HG02798 (cell line): ENCODE results near the gene CDKAL1.
"Not testable (repeated sequence)": the region's sequence is repeated elsewhere in the genome, so short reads cannot be mapped to it uniquely, and the experiment has no call there.

Experiments used
- ATAC-seq: cut with Tn5 transposase; IDR thresholded peaks from one replicate; pipeline ENCODE4 v1.9.1; 2021; ENCODE audit warnings: mild to moderate bottlenecking; ENCODE audit not compliant: unreplicated experiment, poor library complexity

CDKAL1 gene

DNA sequence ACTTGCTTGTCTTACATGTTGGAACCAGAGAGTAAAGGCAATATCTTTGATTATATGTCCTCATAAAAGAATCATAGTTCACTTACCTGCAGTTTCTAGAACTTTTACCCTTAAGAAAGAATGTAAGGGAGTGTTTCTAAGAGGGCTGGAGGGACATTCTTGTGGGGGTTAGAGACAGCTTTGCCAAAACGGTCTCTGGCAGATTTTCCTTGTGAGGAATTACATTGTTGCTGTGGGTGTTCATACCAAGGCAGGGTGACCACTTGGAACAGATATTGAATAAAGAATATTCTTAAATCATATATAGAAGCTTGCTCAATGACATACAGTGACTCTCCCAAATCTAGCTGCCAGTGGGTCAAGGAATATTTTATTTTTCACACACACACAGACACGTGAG is 541.7 kb downstream of the CDKAL1 start:
- no peak for ATAC-seq

DNA sequence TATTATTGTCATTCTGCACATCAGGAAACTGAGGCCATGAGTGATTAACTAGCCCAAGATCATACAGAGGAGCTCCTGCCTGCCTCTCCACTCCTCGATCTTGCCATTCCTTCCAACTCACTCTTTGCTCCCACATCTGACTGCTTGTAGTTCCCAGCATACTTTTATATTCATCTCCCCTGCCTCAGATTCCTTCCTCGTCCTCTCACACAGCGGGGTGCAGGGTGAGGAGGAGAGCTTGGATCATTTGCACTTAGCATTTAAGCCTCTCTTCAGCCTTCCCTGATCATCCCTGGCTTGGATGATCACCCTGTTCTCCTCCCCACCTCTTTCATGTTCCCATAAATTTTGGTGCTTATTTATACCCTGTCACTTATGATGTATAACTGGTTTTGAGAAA is 544.2 kb downstream of the CDKAL1 start:
- no peak for ATAC-seq

DNA sequence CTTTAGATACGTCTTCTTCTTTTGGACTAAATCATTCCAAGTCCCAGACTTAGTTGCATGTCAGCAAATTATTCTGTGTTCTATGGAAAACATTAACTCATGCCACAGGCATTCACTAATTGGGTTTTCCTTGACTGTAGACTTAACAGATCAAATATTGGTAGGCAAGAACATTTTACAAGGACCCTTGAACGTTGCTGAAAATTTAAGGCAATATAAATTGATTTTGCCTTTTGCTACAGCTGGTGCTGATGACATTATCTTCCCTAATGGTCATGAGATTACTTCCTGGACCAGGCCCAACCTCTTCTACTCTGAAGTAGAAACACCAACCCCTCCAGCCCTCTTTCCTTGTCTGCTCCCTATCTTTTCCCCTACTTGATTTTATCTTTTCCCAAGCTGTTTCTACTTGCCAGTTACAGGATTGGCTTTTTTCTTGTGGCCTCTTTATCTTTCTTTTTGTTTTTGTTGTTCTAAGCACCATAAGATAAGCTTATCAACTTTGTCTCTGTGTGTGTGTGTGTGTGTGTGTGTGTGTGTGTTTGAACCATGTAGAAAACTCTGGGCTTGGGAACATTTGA is 545.3 kb downstream of the CDKAL1 start:
- no peak for ATAC-seq

DNA sequence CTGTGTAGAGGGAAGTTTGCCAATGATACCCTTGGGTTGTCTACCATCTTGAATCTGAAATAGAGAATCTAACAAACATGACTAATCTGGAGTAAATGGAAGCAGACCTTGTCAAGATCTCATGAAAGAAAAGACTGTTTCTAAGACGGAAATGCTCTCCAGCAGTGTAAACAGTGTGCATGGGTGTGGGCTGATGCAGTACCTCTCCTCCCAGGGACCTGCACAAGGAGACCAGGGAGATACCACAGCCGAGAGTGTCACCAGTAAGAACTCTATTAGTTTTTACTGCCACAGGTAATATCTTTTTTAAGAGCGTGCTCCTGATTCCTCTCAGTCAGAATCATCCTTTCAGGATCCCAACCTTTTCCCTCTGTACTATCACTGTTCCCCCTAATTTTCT is 546.0 kb downstream of the CDKAL1 start:
- ATAC-seq: no peak

DNA sequence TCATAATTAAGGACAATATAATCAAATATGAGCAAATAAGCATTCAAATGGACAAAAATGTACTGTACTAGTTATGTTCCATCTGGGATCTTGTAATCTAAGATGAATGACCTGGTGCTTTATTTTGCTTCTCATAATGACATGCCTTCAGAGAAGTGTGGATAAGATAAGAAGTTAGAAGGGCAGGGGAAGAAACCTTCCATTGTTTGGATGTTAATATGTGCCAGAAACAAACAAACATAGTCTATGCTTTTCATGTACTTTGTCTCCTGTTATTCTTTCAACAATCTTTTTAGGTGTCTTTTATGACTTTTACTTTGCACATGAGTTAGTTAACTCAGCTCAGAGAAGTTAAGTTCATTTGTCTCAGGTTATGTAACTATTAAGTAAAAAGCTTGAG is 547.8 kb downstream of the CDKAL1 start:
- no peak for ATAC-seq

DNA sequence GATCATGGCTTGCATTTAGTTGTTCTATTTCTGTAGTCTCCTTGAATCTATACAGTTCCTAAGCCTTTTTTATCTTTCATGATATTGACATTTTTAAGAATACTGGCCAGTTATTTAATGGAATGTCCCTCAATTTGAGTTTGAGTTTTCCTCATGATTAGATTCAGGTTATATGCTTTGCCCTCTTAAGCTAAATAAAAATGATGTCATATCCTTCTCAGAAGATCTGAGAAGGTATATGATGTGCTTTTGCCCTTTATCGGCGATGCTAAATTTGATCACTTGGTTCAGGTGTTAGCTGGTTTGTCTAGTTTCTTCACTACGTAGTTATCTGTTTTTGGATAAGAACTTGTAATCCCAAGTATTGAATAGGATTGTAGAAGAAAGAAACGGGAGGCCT is 549.5 kb downstream of the CDKAL1 start:
- no peak for ATAC-seq

DNA sequence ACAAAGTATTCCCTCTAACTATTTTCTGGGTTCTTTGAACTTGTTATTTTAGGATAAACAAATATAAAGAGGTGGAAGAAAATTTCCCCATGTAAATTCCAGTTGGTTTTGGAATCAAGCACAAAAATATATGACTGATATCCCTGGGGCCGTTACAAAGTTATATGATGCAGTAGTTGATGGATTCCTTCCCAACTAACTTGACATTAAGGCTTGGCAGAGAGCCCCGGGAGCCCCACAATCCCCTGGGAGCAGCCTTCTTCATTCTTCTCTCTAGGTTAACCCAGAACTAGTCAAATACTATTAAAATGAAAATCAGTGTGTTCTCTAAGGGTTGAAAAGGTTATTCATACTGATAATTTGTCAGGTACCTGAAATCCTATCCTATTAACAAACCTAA is 550.4 kb downstream of the CDKAL1 start:
- ATAC-seq: no peak

DNA sequence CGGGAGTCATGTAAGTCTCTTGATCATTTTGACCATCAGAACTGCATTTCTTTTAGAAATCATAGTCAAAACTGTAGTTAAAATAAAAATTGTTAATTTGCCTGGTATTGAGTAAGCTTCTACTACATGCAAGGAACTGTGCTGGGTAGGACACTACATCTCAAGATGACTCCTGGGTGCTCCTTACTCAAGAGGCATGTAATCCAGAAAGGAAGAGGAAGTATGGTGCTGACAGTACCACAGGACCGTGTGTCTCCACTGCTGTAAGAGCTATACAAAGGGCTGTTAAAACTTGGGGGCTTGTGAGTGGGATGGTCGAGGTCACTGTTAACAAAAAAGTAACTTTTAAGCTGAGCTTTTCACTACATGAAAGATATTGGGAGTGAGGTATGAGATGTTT is 551.0 kb downstream of the CDKAL1 start:
- ATAC-seq: no peak

DNA sequence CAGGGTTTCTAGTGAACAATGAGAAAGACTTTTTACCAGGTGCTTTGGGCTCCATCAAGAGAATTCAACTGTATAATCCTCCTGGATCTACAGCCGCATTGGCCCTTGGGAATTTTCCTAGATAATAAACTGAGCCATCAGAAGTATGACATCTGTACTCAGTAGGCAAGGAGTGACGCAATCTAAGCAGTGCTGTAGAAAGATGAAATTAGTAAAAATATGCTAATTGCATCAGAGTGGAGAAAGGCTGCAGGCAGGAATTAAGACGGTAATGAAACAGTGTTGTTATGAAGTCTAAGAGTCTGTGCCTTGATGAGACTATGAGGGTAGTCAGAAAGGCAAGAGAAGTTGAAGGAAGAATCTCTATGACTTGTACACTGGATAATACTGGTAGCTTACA is 551.4 kb downstream of the CDKAL1 start:
- no peak for ATAC-seq

DNA sequence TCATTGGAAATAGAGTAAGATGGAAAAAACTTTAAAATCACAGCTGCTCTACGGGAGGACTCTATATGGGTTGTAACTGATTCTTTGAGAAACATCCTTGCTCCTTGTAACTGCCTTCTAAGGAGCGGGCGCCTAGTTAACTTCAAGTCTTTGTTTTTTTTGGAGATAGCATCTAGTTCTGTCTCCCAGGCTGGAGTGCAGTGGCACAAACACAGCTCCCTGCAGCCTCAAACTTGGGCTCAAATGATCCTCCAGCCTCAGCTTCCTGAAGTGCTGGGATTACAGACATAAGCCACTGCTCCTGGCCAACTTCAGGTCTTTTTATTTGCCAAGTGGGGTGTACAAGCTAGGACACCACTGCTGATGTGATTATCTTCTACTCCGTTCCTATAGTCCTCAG is 552.9 kb downstream of the CDKAL1 start:
- no peak for ATAC-seq

DNA sequence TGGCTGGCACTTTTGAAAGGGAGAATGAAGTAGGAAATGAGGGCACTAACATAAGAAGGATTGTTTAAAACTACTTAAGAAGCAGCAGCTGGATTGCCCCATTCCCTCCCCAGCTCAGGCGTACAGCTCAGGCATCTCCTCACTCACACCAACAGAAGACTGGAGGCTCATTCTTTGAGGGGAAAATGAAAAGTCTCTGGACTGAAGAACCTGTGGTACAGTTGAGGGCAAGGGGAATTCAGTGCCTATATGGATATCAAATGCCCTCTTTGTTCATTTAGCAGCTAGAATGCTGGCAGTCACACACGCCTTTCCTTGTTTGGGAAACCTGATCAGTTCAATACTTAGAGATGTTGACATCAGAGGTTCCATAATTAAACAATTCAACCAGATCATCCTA is 557.2 kb downstream of the CDKAL1 start:
- no peak for ATAC-seq

DNA sequence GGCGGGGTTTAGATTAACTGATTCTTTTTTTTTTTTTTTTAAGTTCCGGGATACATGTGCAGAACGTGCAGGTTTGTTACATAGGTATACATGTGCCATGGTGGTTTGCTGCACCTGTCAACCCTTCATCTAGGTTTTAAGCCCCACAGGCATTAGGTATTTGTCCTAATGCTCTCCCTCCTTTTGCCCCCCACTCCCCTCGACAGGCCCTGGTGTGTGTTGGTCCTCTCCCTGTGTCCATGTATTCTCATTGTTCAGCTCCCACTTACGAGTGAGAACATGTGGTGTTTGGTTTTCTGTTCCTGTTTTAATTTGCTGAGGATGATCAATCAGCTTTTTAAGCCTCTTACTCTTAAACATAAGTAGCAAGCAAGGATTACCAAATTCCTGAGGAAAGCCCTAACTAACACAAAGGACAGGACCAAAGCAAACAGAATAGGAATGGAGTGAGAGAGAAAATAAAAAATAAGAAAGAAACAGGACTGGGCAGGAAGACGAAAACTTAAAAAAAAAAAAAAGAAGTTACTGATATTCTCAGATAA is 558.0 kb downstream of the CDKAL1 start:
- ATAC-seq: not testable (repeated sequence)

DNA sequence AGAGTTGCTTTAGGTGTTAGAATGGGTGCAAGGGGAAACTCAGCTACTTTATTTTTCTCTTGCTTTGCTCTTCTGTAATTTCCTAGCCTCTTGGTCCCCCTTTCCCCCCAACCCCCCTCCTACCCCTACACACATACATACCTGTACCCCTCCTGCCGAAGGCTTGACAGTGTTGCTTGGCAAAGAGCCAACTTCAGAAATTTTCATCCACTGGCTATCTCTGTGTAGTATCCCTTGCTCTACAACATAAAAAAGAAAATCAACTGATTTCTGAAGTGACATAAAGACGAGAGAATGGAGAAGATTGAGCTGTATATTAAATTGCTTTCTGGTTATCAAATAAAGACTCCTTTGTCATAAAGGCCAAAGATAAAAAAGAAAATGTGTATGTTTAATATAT is 561.2 kb downstream of the CDKAL1 start:
- no peak for ATAC-seq

DNA sequence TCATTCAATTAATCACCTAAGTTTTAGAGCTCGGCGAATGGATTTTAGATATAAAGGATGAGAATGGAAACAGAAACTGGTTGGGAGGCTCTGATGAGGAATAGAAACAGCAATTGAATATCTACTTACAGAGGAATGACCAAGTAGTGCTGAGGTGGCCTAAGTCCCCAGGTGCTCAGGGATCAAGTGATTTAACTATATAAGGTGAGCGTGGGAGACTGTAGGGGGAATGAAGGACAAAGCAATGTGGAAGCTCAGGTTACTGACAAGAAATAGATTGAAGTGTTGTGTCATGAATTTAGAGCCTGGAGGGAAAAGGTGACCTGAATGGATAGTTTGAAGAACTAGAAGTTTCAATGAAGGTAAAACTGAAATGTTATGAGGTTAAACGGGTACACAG is 563.9 kb downstream of the CDKAL1 start:
- ATAC-seq: no peak

DNA sequence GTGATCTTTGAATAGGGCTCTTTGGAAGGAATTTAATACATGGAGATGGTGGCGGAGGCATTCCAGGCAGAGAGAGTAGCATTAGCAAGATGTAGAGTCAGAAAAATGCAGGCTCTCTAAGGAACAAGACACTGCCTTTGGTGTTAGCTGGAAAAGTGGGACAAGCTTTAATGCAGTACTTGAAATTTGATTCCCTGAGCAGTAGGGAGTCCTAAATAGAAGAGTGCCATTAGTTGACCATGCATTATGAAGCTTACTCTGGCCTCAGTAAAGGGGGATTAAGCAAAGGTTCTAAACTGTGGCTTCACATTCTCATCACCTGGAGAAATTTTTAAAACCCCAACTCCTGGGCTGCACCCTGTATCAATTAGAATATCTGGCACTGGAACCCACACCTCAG is 564.5 kb downstream of the CDKAL1 start:
- no peak for ATAC-seq

DNA sequence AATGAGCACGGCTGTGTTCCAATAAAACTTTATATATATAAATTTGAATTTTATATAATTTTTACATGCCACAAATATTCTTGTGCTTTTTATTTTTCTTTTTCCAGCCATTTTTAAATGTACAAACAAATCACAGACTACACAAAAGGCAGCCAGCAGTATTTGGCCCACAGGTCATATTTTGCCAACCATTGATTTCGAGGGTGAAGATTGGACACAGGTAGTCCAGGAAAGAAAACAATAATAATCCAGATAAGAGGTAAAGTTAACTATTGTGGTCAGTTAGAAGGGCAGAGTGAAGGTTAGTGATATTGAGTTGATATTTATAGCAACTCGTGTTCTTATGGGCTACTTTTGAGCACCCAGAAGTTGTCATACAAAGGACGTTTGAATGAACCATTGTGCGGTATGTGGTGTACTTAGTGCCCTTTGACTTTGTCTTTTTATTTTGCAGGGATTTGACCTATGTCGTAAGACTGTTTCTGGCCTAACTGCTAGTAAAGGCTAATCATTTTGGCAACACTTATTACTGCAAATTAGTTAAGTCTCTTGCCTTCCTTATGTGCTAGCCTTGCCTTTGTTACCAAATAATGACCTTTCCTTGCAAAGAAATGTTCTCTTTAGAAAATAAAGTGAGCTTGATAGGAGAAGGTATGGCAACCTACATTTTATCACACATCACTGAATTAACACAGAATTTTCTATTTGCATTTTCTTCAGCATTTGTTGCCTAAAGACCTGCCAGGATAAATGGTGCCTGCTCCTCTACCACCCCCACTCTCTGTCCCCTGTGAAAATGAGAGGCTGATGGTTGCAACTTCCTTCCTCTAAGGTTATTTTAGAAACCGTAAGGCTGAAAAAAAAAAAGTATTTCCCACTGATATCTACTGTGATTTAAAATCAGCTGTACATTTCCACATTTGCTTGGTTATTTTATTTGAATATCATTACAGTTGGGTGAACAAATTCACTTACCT is 565.4 kb downstream of the CDKAL1 start:
- ATAC-seq: no peak

DNA sequence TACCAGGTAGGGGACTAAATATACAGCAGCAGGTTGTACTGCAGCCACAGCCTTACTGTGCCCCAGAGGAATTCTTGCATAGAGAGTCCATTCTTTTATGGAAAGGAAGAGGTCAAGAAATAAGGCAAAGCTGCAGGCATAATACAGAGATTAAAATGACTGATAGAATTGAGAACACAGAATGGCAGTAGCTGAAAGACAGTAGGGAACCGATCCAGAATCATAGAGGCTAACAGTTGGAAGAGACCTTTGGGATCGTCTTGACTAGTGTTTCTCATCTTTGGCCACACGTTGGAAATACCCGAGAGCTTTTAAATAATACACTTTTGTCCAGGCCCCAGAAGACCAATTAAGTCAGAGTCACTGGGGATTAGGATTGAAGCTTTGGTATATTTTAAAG is 566.7 kb downstream of the CDKAL1 start:
- no peak for ATAC-seq

DNA sequence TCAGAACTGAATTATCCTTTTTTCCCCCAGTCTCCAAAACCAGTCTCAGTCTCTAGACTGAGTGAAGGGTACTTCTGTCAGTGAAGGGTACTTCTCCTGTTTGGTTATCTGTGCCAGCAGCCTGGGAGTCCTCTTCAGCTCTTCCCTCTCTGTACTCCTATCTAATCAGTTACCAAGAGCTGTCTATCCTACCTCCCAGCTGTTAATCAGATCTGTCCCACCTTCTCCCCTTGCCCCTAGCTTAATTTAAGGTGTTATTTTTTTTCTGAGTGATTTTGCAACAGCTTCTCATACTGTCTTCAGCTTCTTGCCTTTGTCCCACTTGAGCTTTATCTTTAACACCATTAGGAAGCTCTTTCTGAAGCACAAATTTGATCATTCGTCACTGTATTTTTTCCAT is 567.4 kb downstream of the CDKAL1 start:
- no peak for ATAC-seq

DNA sequence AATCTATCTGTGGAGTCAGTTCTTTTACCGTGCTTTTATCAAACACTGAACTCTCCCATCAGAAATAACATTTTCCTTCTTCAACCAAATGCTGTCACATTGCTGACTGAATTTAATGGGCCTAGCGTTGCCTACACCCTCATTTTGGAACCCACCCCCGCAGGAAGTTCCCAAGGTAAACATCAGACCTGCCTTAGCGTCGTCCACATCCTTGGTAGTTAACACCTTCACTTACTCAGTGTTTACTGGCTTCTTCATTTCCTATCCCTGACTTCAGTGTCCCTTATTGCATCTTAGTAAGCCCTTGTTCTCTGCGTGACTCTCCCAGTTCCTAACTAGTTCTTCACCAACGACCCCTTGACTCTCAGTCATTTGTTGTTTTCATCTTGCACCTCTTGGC is 567.9 kb downstream of the CDKAL1 start:
- ATAC-seq: no peak

DNA sequence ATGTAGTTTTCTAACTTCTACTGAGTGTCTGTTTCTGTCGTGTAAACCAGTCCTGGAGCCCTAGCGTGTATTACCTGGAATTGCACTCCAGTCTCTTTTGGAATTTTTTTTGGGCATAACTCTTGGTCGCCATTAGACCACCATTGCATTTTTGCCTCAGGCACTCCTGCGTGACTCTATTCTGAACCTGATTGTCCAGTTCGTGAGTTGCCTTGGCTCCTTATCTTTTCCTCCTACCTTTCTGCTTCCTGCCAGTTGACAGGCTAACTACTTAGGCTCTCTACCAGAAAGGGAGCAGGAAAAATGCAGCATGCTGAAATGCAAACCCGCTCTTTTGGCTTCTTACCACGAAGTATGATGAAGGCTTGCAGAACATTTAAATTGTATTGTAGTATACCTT is 568.4 kb downstream of the CDKAL1 start:
- ATAC-seq: no peak

DNA sequence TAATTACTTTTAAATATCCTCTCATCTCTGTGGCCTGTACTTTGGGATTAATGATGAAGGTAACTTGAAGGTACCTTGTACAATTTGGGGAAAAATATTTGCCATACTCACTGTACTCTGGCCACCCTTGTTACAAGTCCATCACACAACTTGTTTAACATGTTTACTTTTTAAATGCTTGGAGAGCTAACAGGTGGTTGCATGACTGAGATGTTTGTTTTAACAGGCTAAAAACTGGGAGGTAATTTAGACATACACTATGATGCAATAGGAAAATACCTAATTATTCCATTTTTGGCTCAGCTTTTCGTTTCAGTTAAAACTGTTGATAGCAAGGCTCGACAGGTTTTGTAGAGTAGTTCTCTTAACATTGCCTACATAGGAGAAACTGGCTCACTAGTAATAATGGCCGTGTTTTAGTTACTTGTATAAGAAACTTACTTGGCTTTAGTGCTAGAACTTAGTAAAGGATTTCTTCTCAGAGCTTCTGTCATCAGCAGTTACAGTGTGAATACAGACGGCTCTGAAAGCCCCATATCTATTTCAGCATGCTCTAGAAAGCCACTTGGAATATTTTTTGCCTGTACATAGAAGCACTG is 569.5 kb downstream of the CDKAL1 start:
- ATAC-seq: no peak
